ENCODE data around the gene DGKH. TPM values are rescaled to one million over a fixed set of nuclear protein-coding genes. Genes with fewer than 3 reads are reported as not detected.
"Not testable (repeated sequence)": the region's sequence is repeated elsewhere in the genome, so short reads cannot be mapped to it uniquely, and the experiment has no call there.

The DGKH gene
- total RNA-seq, 2 donors from 2014 or later: 7.4 to 21.1 TPM

- H3K27ac Mint-ChIP-seq: no peak overlapping the region
- H3K4me3 Mint-ChIP-seq: no peak overlapping the region
Observed at GRCh38 chr13:42153199-42154113, 105.0 kb downstream of the DGKH start.

GRCh38 chr13:42155251-42155650, 106.8 kb downstream of the DGKH start:
- H3K9me3 Mint-ChIP-seq: no peaks in the 10 kb centered on the region
- H3K4me3 Mint-ChIP-seq: no peak overlapping the region
- H3K27ac Mint-ChIP-seq: no peak overlapping the region
- DNase-seq (ENCODE audit: low spot score) (no peak), ATAC-seq (no peak)
- no peaks in the 10 kb centered on the region for H3K36me3 Mint-ChIP-seq
- H3K4me1 Mint-ChIP-seq (ENCODE audit: low read depth in 2 of 2): no peaks in the 10 kb centered on the region
- H3K27me3 Mint-ChIP-seq: no peaks in the 10 kb centered on the region

More at GRCh38 chr13:42153199-42154113, 105.0 kb downstream of the DGKH start:
- no peaks in the 10 kb centered on the region for H3K9me3 Mint-ChIP-seq
- DNase-seq (ENCODE audit: low spot score) (no peak), ATAC-seq (no peak)
- no peaks in the 10 kb centered on the region for H3K4me1 Mint-ChIP-seq (ENCODE audit: low read depth in 2 of 2)
- H3K27me3 Mint-ChIP-seq: peaks cover 0 to 2% of the 10 kb centered on the region in 2 donors
- no peaks in the 10 kb centered on the region for H3K36me3 Mint-ChIP-seq

GRCh38 chr13:42163338-42163737, 114.9 kb downstream of the DGKH start:
- H3K27ac Mint-ChIP-seq; H3K4me1 Mint-ChIP-seq (ENCODE audit: low read depth in 2 of 2); ATAC-seq; H3K9me3 Mint-ChIP-seq; H3K36me3 Mint-ChIP-seq; H3K4me3 Mint-ChIP-seq; DNase-seq (ENCODE audit: low spot score); H3K27me3 Mint-ChIP-seq: not testable (repeated sequence)

- not testable (repeated sequence) for DNase-seq (ENCODE audit: low spot score); ATAC-seq; H3K4me3 Mint-ChIP-seq; H3K4me1 Mint-ChIP-seq (ENCODE audit: low read depth in 2 of 2); H3K27me3 Mint-ChIP-seq; H3K27ac Mint-ChIP-seq; H3K36me3 Mint-ChIP-seq; H3K9me3 Mint-ChIP-seq
Observed at GRCh38 chr13:42163910-42164309, 115.5 kb downstream of the DGKH start.

- Mint-ChIP-seq H3K27ac (no peak overlapping the region), H3K36me3 (no peaks in the 10 kb centered on the region), H3K4me3 (no peak overlapping the region), H3K4me1 (ENCODE audit: low read depth in 2 of 2) (no peaks in the 10 kb centered on the region), H3K27me3 (peaks cover 4 to 5% of the 10 kb centered on the region in 2 donors), H3K9me3 (no peaks in the 10 kb centered on the region)
- DNase-seq (ENCODE audit: low spot score): no peak
- ATAC-seq: no peak
Observed at GRCh38 chr13:42164557-42165125, 116.2 kb downstream of the DGKH start.

GRCh38 chr13:42168496-42168895, 120.0 kb downstream of the DGKH start:
- Mint-ChIP-seq H3K9me3 (no peaks in the 10 kb centered on the region), H3K4me3 (no peak overlapping the region), H3K27ac (no peak overlapping the region), H3K27me3 (peaks cover 4 to 5% of the 10 kb centered on the region in 2 donors), H3K4me1 (ENCODE audit: low read depth in 2 of 2) (no peaks in the 10 kb centered on the region), H3K36me3 (no peaks in the 10 kb centered on the region)
- ATAC-seq (no peak), DNase-seq (ENCODE audit: low spot score) (no peak)

- no peaks in the 10 kb centered on the region for H3K36me3 Mint-ChIP-seq
- no peak overlapping the region for H3K27ac Mint-ChIP-seq
- peaks cover 2% of the 10 kb centered on the region in 2 donors for H3K27me3 Mint-ChIP-seq
Observed at GRCh38 chr13:42170029-42170428, 121.6 kb downstream of the DGKH start.

GRCh38 chr13:42173789-42174343, 125.4 kb downstream of the DGKH start:
- Mint-ChIP-seq H3K27ac (no peak overlapping the region), H3K4me1 (ENCODE audit: low read depth in 2 of 2) (no peaks in the 10 kb centered on the region), H3K27me3 (no peaks in the 10 kb centered on the region), H3K4me3 (no peak overlapping the region), H3K9me3 (no peaks in the 10 kb centered on the region), H3K36me3 (no peaks in the 10 kb centered on the region)
- DNase-seq (ENCODE audit: low spot score) (no peak), ATAC-seq (no peak)

More at GRCh38 chr13:42170029-42170428, 121.6 kb downstream of the DGKH start:
- ATAC-seq (no peak), DNase-seq (ENCODE audit: low spot score) (no peak)
- Mint-ChIP-seq H3K4me3 (no peak overlapping the region), H3K4me1 (ENCODE audit: low read depth in 2 of 2) (no peaks in the 10 kb centered on the region), H3K9me3 (no peaks in the 10 kb centered on the region)

- Mint-ChIP-seq H3K36me3 (no peaks in the 10 kb centered on the region), H3K27me3 (no peaks in the 10 kb centered on the region), H3K4me3 (no peak overlapping the region), H3K9me3 (no peaks in the 10 kb centered on the region), H3K4me1 (ENCODE audit: low read depth in 2 of 2) (no peaks in the 10 kb centered on the region), H3K27ac (no peak overlapping the region)
- DNase-seq (ENCODE audit: low spot score): no peak
- ATAC-seq: no peak
Observed at GRCh38 chr13:42174344-42175162, 126.1 kb downstream of the DGKH start.

DNA sequence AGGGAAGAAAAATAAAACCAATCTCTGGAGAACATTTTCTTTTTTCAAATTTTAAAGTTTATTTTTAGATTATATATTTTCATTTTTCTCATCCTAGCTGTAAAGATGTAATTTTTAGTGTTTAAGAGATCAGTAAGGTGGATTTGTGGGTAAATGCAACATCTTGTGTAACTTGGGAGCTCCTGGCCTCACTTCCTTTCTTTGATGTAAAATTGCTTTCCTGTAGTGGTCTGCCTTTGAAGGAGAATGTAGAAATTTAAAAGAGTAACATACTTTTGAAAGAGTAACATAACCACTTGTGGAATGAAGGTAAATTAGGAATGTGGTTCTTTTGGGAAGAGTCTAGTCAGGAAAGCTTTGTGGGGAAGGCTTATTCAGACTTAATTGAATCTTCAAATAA, 127.8 kb downstream of the DGKH start:
- H3K36me3 Mint-ChIP-seq: no peaks in the 10 kb centered on the region
- ATAC-seq (no peak), DNase-seq (ENCODE audit: low spot score) (no peak)
- no peaks in the 10 kb centered on the region for H3K4me1 Mint-ChIP-seq (ENCODE audit: low read depth in 2 of 2)
- no peak overlapping the region for H3K4me3 Mint-ChIP-seq
- H3K27ac Mint-ChIP-seq: no peak overlapping the region
- H3K27me3 Mint-ChIP-seq: no peaks in the 10 kb centered on the region
- no peaks in the 10 kb centered on the region for H3K9me3 Mint-ChIP-seq

- H3K27ac Mint-ChIP-seq: no peak overlapping the region
Observed at GRCh38 chr13:42177189-42177588, 128.7 kb downstream of the DGKH start.

DNA sequence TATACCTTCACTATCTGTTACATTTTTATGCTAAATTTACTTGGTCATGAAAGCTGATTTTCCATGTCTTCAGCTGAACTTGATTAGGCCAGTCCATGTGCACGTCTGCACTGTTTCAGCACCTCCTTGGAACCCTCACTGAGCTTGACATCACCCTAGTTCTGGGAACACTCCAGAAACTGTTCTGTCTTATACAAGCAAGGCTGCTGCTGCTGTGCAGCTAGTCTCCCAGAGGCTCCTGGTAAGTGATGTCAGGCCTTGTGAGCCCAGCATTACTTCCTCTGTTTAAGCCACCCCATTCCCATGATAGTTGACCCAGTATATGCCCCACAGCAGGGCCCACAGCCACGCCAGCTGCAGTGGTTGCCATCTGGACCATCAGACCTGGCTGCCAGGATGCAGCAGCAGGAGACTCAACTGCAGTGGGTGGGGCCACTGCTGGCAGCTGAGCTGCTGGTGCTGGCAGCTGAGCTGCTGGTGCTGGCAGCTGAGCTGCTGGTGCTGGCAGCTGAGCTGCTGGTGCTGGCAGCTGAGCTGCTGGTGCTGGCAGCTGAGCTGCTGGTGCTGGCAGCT, 133.0 kb downstream of the DGKH start:
- Mint-ChIP-seq H3K27me3 (no peaks in the 10 kb centered on the region), H3K27ac (no peak overlapping the region), H3K36me3 (no peaks in the 10 kb centered on the region), H3K4me1 (ENCODE audit: low read depth in 2 of 2) (no peaks in the 10 kb centered on the region), H3K9me3 (no peaks in the 10 kb centered on the region), H3K4me3 (no peak overlapping the region)
- ATAC-seq (no peak), DNase-seq (ENCODE audit: low spot score) (no peak)

More at GRCh38 chr13:42177189-42177588, 128.7 kb downstream of the DGKH start:
- no peaks in the 10 kb centered on the region for H3K27me3 Mint-ChIP-seq
- H3K9me3 Mint-ChIP-seq: no peaks in the 10 kb centered on the region
- no peaks in the 10 kb centered on the region for H3K4me1 Mint-ChIP-seq (ENCODE audit: low read depth in 2 of 2)
- H3K36me3 Mint-ChIP-seq: no peaks in the 10 kb centered on the region
- H3K4me3 Mint-ChIP-seq: no peak overlapping the region
- DNase-seq (ENCODE audit: low spot score) (no peak), ATAC-seq (no peak)

GRCh38 chr13:42189061-42189460, 140.6 kb downstream of the DGKH start:
- H3K4me1 Mint-ChIP-seq (ENCODE audit: low read depth in 2 of 2): no peaks in the 10 kb centered on the region
- no peak for DNase-seq (ENCODE audit: low spot score)
- H3K27ac Mint-ChIP-seq: no peak overlapping the region
- no peaks in the 10 kb centered on the region for H3K36me3 Mint-ChIP-seq
- no peaks in the 10 kb centered on the region for H3K9me3 Mint-ChIP-seq
- H3K27me3 Mint-ChIP-seq: no peaks in the 10 kb centered on the region
- no peak overlapping the region for H3K4me3 Mint-ChIP-seq
- ATAC-seq: no peak
